PC-9 (cell line): ENCODE data around the gene PET100.

ENCODE experiments used
- EZH2 ChIP-seq: fragments of 200-600 bp; sonication (generic); IDR thresholded peaks from 2 replicates; pipeline ENCODE4 v1.8.0; 2017; ENCODE audit warnings: antibody characterized with exemption, low read depth
- TF ChIP-seq, protein P1 (sequence below): fragments of 200-600 bp; sonication (generic); conservative IDR thresholded peaks from 2 replicates; pipeline ENCODE4 v1.6.1; 2017; ENCODE audit warnings: mixed run types, antibody characterized with exemption, mild to moderate bottlenecking, moderate library complexity

DNA sequence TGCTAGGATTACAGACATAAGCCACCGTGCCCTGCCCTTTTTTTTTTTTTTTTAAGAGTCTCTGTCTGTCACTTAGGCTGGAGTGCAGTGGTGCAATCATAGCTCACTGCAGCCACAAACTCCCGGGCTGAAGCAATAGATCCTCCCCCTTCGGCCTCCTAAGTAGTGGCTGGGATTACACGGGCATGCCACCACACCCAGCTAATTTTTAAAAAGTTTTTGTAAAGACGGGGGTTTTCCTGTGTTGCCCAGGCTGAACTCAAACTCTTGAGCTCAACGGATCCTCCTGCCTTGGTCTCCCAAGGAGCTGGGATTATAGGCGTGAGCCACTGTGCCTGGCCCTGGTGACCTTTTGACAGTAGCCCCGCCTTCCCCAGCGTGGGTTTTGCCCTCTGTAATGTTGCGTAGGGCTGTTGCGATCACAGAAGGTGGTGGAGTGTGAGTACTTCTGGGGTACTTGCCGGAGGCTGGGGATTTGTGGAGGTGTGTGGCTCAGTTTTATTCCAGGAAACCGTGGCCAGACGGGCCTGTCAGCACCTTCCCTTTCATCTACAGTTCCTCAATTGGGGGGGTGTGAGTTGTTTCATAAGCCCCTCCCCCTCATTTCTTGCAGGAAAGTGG lies 27.6 kb downstream of the PET100 start:
- no peak for TF ChIP-seq EZH2
- TF ChIP-seq, protein P1, sequence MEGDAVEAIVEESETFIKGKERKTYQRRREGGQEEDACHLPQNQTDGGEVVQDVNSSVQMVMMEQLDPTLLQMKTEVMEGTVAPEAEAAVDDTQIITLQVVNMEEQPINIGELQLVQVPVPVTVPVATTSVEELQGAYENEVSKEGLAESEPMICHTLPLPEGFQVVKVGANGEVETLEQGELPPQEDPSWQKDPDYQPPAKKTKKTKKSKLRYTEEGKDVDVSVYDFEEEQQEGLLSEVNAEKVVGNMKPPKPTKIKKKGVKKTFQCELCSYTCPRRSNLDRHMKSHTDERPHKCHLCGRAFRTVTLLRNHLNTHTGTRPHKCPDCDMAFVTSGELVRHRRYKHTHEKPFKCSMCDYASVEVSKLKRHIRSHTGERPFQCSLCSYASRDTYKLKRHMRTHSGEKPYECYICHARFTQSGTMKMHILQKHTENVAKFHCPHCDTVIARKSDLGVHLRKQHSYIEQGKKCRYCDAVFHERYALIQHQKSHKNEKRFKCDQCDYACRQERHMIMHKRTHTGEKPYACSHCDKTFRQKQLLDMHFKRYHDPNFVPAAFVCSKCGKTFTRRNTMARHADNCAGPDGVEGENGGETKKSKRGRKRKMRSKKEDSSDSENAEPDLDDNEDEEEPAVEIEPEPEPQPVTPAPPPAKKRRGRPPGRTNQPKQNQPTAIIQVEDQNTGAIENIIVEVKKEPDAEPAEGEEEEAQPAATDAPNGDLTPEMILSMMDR = no peak
